Nephron progenitor cell (in vitro differentiated cells): ENCODE data around the gene ACTL6B.

ENCODE experiments used
- DNase-seq: peaks from one replicate; pipeline ENCODE4 v3.0.0; 2021
- H3K27ac Mint-ChIP-seq: 2 replicates; pipeline ENCODE4 v1.8.0; 2021; ENCODE audit warnings: mild to moderate bottlenecking, moderate library complexity, mixed read lengths
- H3K27me3 Mint-ChIP-seq: 2 replicates; pipeline ENCODE4 v1.8.0; 2021; ENCODE audit warnings: mild to moderate bottlenecking, low read depth, mixed read lengths; ENCODE audit not compliant: poor library complexity
- H3K36me3 Mint-ChIP-seq: 2 replicates; pipeline ENCODE4 v1.8.0; 2021; ENCODE audit warnings: low read depth, mixed read lengths
- H3K4me1 Mint-ChIP-seq: 2 replicates; pipeline ENCODE4 v1.8.0; 2021; ENCODE audit warnings: mixed read lengths
- H3K4me3 Mint-ChIP-seq: 2 replicates; pipeline ENCODE4 v1.8.0; 2021; ENCODE audit warnings: mild to moderate bottlenecking, moderate library complexity, mixed read lengths
- H3K9me3 Mint-ChIP-seq: 2 replicates; pipeline ENCODE4 v1.8.0; 2021; ENCODE audit warnings: mild to moderate bottlenecking, moderate library complexity, mixed read lengths
- CTCF ChIP-seq: fragments of 200-600 bp; sonication (generic); IDR thresholded peaks from 2 replicates; pipeline ENCODE4 v1.5.0; 2021; ENCODE audit warnings: antibody characterized with exemption

The ACTL6B gene

GRCh38 chr7:100677308-100678267 is 21.3 kb upstream of the ACTL6B start:
- DNase-seq, result no peak
- peaks cover 14% of the 10 kb centered on the region for H3K36me3 Mint-ChIP-seq
- H3K27me3 Mint-ChIP-seq, result peaks cover 6% of the 10 kb centered on the region
- H3K4me3 Mint-ChIP-seq, result peak overlapping the region; percentile 36
- no peak for TF ChIP-seq CTCF
- peaks cover 29% of the 10 kb centered on the region for H3K4me1 Mint-ChIP-seq
- peak overlapping the region; percentile 85 for H3K27ac Mint-ChIP-seq
- no peaks in the 10 kb centered on the region for H3K9me3 Mint-ChIP-seq

GRCh38 chr7:100676501-100677306 is 20.5 kb upstream of the ACTL6B start:
- H3K4me1 Mint-ChIP-seq, result peaks cover 29% of the 10 kb centered on the region
- peak overlapping the region; percentile 39 for H3K27ac Mint-ChIP-seq
- peaks cover 14% of the 10 kb centered on the region for H3K27me3 Mint-ChIP-seq
- no peak for DNase-seq
- H3K36me3 Mint-ChIP-seq, result peaks cover 14% of the 10 kb centered on the region
- no peaks in the 10 kb centered on the region for H3K9me3 Mint-ChIP-seq
- H3K4me3 Mint-ChIP-seq, result peak overlapping the region; percentile 85
- TF ChIP-seq CTCF, result no peak

GRCh38 chr7:100675581-100676350 is 19.5 kb upstream of the ACTL6B start:
- peaks cover 29% of the 10 kb centered on the region for H3K4me1 Mint-ChIP-seq
- peak overlapping the region; percentile 57 for H3K4me3 Mint-ChIP-seq
- peaks cover 14% of the 10 kb centered on the region for H3K36me3 Mint-ChIP-seq
- H3K9me3 Mint-ChIP-seq, result no peaks in the 10 kb centered on the region
- no peak overlapping the region for H3K27ac Mint-ChIP-seq
- TF ChIP-seq CTCF, result no peak
- peaks cover 24% of the 10 kb centered on the region for H3K27me3 Mint-ChIP-seq
- peak; percentile 71 for DNase-seq

GRCh38 chr7:100675105-100675451 is 18.8 kb upstream of the ACTL6B start:
- no peaks in the 10 kb centered on the region for H3K9me3 Mint-ChIP-seq
- TF ChIP-seq CTCF, result no peak
- H3K27ac Mint-ChIP-seq, result no peak overlapping the region
- peaks cover 31% of the 10 kb centered on the region for H3K27me3 Mint-ChIP-seq
- peaks cover 11% of the 10 kb centered on the region for H3K36me3 Mint-ChIP-seq
- H3K4me3 Mint-ChIP-seq, result peak overlapping the region; percentile 92
- H3K4me1 Mint-ChIP-seq, result peaks cover 26% of the 10 kb centered on the region
- DNase-seq, result peak; percentile 60

- H3K36me3 Mint-ChIP-seq, result peaks cover 8% of the 10 kb centered on the region
- no peaks in the 10 kb centered on the region for H3K9me3 Mint-ChIP-seq
- peak overlapping the region; percentile 59 for H3K27ac Mint-ChIP-seq
- peak; percentile 56 for DNase-seq
- H3K4me1 Mint-ChIP-seq, result peaks cover 22% of the 10 kb centered on the region
- peaks cover 36% of the 10 kb centered on the region for H3K27me3 Mint-ChIP-seq
- TF ChIP-seq CTCF, result no peak
- H3K4me3 Mint-ChIP-seq, result peak overlapping the region; percentile 92
These were observed 18.3 kb upstream of the ACTL6B start for GRCh38 chr7:100674411-100675104.
